Stimulated activated CD8-positive, alpha-beta memory T cell treated with anti-CD3 and anti-CD28 coated beads, Interleukin-4, amount 100 ng/mL, for 48 hours (primary cell): ENCODE results near the gene ULK3.

Experiments
- DNase-seq: peaks from one replicate; pipeline ENCODE4 v3.0.0-alpha.2; 2020

ULK3 gene

GRCh38 chr15:74867466-74868038 is 24.6 kb upstream of the ULK3 start:
- DNase-seq = no peak

- no peak for DNase-seq
Measured at GRCh38 chr15:74866090-74866489, 23.1 kb upstream of the ULK3 start.

- DNase-seq = no peak
Measured at GRCh38 chr15:74865316-74865715, 22.4 kb upstream of the ULK3 start.

- no peak for DNase-seq
Measured at GRCh38 chr15:74864296-74864695, 21.3 kb upstream of the ULK3 start.

GRCh38 chr15:74863239-74864056 is 20.5 kb upstream of the ULK3 start:
- no peak for DNase-seq

GRCh38 chr15:74858369-74858740 is 15.4 kb upstream of the ULK3 start:
- DNase-seq = no peak

- DNase-seq = no peak
Measured at GRCh38 chr15:74857671-74858368, 14.9 kb upstream of the ULK3 start.

GRCh38 chr15:74857082-74857655 is 14.2 kb upstream of the ULK3 start:
- DNase-seq = no peak

GRCh38 chr15:74856537-74856936 is 13.6 kb upstream of the ULK3 start:
- DNase-seq = no peak

- no peak for DNase-seq
Measured at GRCh38 chr15:74855857-74856256, 12.9 kb upstream of the ULK3 start.

GRCh38 chr15:74854453-74855022 is 11.6 kb upstream of the ULK3 start:
- DNase-seq = no peak

- DNase-seq = no peak
Measured at GRCh38 chr15:74851960-74852359, 9.0 kb upstream of the ULK3 start.

GRCh38 chr15:74850393-74850792 is 7.4 kb upstream of the ULK3 start:
- DNase-seq = no peak

GRCh38 chr15:74847432-74847831 is 4.5 kb upstream of the ULK3 start:
- DNase-seq = no peak

- peak; percentile 32 for DNase-seq
Measured at GRCh38 chr15:74845581-74845980, 2.6 kb upstream of the ULK3 start.

- DNase-seq = peak; percentile 69
Measured at GRCh38 chr15:74845208-74845568, 2.2 kb upstream of the ULK3 start.

GRCh38 chr15:74844319-74845207 is 1.6 kb upstream of the ULK3 start:
- DNase-seq = peak; percentile 37

- no peak for DNase-seq
Measured at GRCh38 chr15:74843891-74844299, 939 bp upstream of the ULK3 start.

- DNase-seq = no peak
Measured at GRCh38 chr15:74843445-74843828, 481 bp upstream of the ULK3 start.

- DNase-seq = no peak
Measured at GRCh38 chr15:74841891-74842373, 1.0 kb downstream of the ULK3 start.

GRCh38 chr15:74840851-74841775 is 1.8 kb downstream of the ULK3 start:
- DNase-seq = no peak
